HG03039 (cell line): ENCODE measurements around the gene TNC.

ENCODE experiments used
- ATAC-seq: cut with Tn5 transposase; IDR thresholded peaks from one replicate; pipeline ENCODE4 v1.9.1; 2021; ENCODE audit warnings: mild to moderate bottlenecking, moderate library complexity; ENCODE audit not compliant: unreplicated experiment

The TNC gene

GRCh38 chr9:114981063-114981462 lies 136.9 kb downstream of the TNC start:
- no peak for ATAC-seq

- ATAC-seq = no peak
Measured at GRCh38 chr9:114973216-114973615, 144.7 kb downstream of the TNC start.

GRCh38 chr9:114972510-114973136 lies 145.3 kb downstream of the TNC start:
- ATAC-seq = no peak
